Stimulated activated CD8-positive, alpha-beta memory T cell treated with anti-CD3 and anti-CD28 coated beads, Interleukin-15, amount 100 ng/mL, for 24 hours (primary cell): ENCODE results near the gene FADD.

ENCODE experiments used
- DNase-seq: peaks from one replicate; pipeline ENCODE4 v3.0.0-alpha.2; 2020; ENCODE audit warnings: low read depth

The FADD gene, protein sequence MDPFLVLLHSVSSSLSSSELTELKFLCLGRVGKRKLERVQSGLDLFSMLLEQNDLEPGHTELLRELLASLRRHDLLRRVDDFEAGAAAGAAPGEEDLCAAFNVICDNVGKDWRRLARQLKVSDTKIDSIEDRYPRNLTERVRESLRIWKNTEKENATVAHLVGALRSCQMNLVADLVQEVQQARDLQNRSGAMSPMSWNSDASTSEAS

DNA sequence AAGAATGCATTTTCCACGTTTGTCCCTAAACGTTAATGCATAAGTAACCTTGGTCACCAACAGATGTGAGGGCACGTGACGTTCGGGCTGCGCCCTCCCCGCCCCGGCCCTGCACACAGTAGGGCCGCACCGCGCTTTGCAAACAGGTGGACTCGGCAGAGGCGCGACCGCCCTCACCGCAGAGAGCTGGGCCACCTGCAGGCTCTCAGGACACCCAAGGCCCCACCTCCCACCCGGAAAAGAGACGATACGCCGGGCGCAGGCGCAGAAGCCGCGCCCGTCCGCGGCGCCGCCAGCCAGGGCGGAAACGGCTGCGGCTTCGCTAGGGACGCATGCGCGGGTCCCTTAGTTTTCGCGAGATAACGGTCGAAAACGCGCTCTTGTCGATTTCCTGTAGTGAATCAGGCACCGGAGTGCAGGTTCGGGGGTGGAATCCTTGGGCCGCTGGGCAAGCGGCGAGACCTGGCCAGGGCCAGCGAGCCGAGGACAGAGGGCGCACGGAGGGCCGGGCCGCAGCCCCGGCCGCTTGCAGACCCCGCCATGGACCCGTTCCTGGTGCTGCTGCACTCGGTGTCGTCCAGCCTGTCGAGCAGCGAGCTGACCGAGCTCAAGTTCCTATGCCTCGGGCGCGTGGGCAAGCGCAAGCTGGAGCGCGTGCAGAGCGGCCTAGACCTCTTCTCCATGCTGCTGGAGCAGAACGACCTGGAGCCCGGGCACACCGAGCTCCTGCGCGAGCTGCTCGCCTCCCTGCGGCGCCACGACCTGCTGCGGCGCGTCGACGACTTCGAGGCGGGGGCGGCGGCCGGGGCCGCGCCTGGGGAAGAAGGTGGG lies at the start of gene FADD:
Gene FADD, plus strand, starts transcription at position 377 of the 831 bp plus-strand sequence. Its CDS starts 164 bp downstream, at position 541.
- peak; percentile 75 for DNase-seq

- DNase-seq = no peak
Measured at GRCh38 chr11:70155386-70155785, 47.7 kb upstream of the FADD start.

- DNase-seq = no peak
Measured at GRCh38 chr11:70156291-70157037, 46.6 kb upstream of the FADD start.

- no peak for DNase-seq
Measured at GRCh38 chr11:70158201-70158600, 44.9 kb upstream of the FADD start.

DNA sequence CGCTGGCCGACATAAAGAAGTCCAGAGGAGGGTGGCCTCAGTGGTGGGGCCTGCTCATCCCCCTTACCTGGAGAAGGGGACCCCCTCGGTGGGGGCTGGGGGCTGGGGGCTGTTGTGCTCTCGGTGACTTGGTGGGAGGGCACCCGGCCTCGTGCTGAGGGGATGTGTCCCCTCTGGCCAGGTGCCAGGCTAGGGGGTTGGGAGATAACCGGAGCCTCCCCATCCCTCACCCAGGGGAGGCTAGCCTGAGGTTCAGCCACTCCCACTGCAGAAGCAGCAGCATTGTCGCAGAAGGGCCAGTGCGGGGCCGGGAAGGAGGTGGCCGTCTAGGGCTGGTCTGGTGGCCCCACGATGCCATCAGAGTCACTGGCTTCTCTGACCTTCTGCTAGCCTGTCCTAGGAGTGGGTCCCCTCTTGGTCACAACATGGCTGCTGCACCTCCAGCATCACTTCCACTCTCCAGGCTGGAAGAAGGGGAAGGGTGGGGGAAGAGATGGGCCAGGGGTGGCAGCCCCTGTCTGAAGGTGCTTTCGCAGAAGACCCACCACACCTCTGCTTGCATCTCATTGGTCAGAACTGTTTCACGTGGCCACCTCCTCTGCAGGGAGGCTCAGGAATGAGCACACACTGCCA lies 44.2 kb upstream of the FADD start:
- no peak for DNase-seq

- no peak for DNase-seq
Measured at GRCh38 chr11:70159627-70160570, 43.2 kb upstream of the FADD start.

- no peak for DNase-seq
Measured at GRCh38 chr11:70161043-70161625, 42.0 kb upstream of the FADD start.

GRCh38 chr11:70164705-70165104 lies 38.4 kb upstream of the FADD start:
- no peak for DNase-seq

DNA sequence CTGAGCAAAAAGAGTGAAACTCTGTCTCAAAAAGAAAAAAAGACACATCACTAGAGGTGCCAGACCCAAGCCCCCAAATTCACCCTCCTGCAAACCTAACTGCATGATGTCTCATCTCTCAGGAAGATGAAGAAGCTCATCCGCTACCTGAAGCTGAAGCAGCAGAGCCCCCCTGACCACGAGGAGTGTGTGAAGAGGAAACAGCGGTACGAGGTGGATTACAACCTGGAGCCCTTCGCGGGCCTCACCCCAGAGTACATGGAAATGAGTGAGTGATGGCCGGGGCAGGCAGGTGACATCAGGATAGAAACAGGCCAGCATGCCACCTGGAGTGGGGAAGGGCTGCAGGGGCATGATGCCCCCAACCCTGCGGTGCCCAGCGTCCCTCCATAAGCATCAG lies 36.0 kb upstream of the FADD start:
- no peak for DNase-seq

DNA sequence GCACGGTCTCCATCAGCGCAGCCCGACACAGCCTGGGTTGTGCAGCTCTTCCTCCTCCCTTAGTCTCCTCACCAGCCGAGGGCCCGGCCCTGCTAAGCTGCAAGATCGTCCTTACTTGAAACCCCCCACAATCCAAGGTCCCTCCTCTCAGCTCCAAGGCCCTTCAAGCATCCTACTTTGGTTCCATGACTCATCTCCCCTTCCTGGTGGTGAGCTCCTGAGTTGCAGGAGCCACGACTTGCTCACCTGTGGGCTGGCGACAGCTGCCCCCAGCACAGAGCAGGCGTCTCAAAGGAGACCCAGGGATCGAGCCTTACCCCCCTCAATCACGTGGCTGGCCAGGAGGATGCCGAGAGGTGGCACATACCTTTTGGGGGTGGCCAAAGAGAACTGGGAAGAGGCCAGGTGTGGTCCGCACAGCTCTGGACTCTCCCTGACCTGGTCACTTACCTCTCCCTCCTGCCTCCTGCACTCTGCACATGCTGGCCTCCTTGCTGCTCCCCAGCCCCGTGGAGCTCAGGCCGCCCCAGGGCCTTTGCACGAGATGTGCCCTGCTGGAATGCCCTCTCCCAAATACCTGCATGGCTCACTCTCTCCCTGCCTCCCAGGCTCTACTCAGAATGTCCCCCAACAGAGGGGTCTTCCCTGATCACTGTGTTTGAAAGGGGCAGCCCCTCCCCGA lies 35.2 kb upstream of the FADD start:
- DNase-seq = no peak

DNA sequence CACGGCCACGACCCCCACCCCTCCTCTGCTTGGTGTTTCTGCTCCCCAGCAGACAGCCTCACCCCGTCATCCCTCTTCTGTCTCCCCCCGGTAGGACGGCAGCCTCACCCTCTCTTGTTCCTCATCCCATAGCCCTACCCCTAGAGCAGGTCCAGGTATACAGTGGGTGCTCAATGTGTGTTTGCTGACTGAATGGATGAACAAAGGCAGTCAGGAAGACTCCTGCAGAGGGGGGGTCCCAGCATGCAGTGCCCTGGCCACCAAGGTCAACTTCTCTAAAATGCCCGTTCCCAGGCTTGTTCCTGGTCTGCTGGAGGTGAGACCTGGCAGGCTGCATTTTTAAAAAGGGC lies 34.7 kb upstream of the FADD start:
- no peak for DNase-seq

- DNase-seq = no peak
Measured at GRCh38 chr11:70169127-70169526, 34.0 kb upstream of the FADD start.

DNA sequence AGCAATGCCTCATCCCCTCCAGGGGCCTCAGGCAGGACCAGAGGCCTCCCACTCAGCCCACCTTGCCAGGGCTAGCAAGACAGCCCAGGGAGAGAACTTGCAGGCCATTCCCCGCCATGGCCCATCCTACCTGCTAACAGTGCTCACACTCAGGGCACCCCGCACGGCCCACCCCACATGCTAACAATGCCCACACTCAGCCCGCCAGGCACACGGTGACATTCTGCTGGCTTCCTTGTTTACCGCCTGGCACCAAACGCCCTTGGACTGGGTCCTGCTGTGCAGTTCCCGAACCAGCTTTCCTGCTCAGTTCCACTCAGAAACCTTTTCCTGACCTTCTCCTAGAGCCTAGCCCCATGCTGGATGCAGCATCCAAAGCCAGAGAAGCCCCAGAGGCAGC lies 33.5 kb upstream of the FADD start:
- no peak for DNase-seq

GRCh38 chr11:70170596-70171210 lies 32.4 kb upstream of the FADD start:
- no peak for DNase-seq

GRCh38 chr11:70173018-70173417 lies 30.1 kb upstream of the FADD start:
- no peak for DNase-seq

DNA sequence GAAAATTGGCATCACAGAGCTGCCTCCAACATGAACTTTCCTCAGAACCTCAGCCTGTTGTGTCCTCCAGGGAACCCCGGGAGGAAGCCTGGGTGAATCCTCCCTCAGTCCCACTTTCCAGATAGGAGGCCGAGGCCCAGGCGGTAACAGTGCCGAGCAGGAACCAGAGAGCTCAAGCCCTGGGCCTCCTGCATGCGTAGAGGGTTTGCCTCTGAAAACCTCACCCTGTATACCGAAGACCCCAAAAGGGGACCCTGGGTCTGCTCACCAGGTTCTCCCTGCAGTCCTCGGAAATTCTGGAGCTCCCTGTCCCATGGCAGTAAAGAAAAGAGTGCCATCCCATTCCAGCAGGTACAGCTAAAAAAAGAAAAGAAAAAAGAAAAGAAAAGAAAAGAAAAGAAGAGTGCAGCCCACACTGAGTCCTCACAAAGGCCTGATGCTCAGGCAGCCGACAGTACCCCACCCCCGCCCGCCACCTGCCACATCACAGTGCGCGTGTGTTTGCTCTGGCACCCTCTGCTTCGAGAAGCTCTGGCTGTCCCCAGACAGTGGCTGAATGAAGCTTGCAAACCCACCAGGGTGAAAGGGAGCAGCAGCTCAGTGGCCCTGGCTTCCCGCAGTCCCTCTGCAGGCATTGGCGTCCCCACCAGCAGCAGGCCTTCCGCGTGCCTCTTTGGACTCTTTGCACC lies 28.4 kb upstream of the FADD start:
- no peak for DNase-seq

DNA sequence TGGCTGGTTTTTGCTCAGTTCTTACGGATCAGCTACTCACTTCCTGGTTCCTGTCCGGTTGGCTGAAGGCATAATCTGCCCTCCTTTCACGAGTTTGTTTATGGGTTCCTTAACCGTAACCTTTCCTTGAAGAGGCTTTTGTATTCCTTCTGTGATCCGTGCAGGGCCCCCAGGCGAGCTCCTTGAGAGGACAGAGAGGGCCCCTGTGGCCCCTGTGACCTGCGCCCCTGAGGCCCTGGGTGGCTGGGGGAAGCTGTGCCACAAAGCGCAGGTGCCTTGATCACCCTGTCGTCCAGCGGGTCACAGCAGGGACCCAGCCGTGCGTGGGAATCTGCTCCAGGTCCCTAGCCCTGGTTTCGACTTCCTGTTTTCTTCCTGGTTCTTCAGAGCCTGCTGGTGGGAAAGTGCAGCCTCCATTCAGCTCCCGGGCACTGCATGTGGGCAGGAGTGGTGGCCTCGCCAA lies 27.8 kb upstream of the FADD start:
- DNase-seq = no peak

DNA sequence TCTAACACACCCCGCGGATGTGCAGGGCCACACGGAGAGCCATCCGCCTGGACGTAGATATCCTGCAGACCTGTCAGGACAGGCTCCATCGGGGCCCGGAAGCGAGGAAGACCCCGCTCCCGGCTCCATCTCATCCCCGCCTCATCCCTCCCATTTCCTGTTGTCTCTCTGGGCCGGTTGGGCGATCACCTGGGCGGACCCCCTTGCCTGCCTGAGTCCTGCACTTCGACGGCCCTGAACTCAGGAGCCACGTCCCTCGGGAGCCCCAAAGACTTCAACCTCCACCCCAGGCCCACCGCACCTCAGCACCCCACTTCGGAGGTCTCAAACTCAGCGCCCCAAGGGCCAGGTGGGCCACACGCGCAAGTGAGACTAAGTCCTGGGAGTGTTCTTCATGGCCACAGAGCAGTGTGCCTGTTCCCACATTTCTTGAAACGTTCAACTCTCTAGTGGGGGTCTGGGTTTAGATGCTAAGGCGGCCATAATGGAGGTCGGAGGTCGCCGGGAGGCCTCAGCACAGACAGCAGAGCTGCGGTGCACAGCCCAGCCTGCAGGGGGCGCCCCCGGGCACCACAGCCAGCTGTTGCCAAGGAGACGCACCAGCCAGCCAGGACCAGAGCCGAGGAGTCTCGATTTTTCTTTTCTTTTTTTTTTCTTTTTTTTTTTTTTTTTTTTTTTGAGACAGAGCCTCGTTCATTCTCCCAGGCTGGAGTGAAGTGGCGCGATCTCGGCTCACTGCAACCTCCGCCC lies 26.0 kb upstream of the FADD start:
- DNase-seq = peak; percentile 26

DNA sequence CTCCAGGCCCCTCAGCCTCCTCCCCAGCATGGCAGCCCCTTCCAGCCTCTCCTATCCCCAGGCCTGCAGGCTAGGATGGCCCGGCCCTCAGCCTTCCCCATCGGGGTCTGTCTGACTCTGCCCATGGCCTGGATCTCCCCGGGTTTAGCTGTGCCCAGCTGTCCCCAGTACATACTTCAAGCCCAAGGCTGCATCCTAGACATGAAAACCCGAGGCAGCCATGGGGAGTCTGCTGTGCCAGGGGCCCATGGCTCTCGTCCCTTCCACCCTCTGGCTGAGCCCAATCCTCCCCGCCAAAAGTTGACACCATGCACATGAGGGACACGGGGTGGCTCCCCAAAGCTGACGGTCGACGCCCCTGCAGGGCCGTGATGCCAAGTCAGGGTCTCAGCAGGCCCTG lies 22.2 kb upstream of the FADD start:
- no peak for DNase-seq
